Endothelial cell of umbilical vein (primary cell): Measurements from ENCODE around the gene VDAC2.

Source experiments
- EZH2 ChIP-seq: IDR thresholded peaks from 2 replicates; pipeline ENCODE4 v1.6.1; 2012; ENCODE audit warnings: borderline replicate concordance, low read depth, mild to moderate bottlenecking, moderate library complexity, low read length, inconsistent platforms; ENCODE audit not compliant: severe bottlenecking
- GATA2 ChIP-seq: IDR thresholded peaks from 2 replicates; pipeline ENCODE4 v1.7.0; 2011; ENCODE audit warnings: low read depth, mild to moderate bottlenecking, moderate library complexity, mixed read lengths, low read length; ENCODE audit not compliant: insufficient read length, insufficient read depth
- MYC ChIP-seq: IDR thresholded peaks from one replicate; pipeline ENCODE4 v1.6.1; 2011; ENCODE audit warnings: mild to moderate bottlenecking, low read depth, low read length
- POLR2A ChIP-seq: IDR thresholded peaks from 2 replicates; pipeline ENCODE4 v1.6.1; 2012; ENCODE audit warnings: low read depth, mild to moderate bottlenecking, control low read depth, low read length
- POLR2AphosphoS5 ChIP-seq: IDR thresholded peaks from 2 replicates; pipeline ENCODE4 v1.6.1; 2012; ENCODE audit warnings: low read depth, mild to moderate bottlenecking, control low read depth, low read length, moderate library complexity; ENCODE audit not compliant: insufficient read depth
- TF ChIP-seq, protein P1 (sequence below), 2 donors: IDR thresholded peaks; 1 replicate in 1 of 2; 2 replicates in 1 of 2; pipeline ENCODE4 v1.5.1; 2011; ENCODE audit warnings: low read length in 2 of 2, mild to moderate bottlenecking in 2 of 2, moderate library complexity in 2 of 2, control low read depth in 1 of 2, inconsistent platforms in 1 of 2, low read depth in 1 of 2; ENCODE audit not compliant: insufficient read depth in 1 of 2; ENCODE audit errors: extremely low read depth in 1 of 2
- TF ChIP-seq, protein P2 (sequence below): IDR thresholded peaks from 2 replicates; pipeline ENCODE4 v1.6.1; 2011; ENCODE audit not compliant: insufficient read depth, insufficient read length

- TF ChIP-seq, protein P1, sequence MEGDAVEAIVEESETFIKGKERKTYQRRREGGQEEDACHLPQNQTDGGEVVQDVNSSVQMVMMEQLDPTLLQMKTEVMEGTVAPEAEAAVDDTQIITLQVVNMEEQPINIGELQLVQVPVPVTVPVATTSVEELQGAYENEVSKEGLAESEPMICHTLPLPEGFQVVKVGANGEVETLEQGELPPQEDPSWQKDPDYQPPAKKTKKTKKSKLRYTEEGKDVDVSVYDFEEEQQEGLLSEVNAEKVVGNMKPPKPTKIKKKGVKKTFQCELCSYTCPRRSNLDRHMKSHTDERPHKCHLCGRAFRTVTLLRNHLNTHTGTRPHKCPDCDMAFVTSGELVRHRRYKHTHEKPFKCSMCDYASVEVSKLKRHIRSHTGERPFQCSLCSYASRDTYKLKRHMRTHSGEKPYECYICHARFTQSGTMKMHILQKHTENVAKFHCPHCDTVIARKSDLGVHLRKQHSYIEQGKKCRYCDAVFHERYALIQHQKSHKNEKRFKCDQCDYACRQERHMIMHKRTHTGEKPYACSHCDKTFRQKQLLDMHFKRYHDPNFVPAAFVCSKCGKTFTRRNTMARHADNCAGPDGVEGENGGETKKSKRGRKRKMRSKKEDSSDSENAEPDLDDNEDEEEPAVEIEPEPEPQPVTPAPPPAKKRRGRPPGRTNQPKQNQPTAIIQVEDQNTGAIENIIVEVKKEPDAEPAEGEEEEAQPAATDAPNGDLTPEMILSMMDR (IDR thresholded peaks at IDR 0.05; ENCODE audit: extremely low read depth in 1 of 2, insufficient read depth in 1 of 2, low read depth in 1 of 2, low read length in 2 of 2): peak in 1 of 2 donors; percentile 13
- no peak for TF ChIP-seq EZH2
- TF ChIP-seq POLR2A: no peak
- TF ChIP-seq, protein P2, sequence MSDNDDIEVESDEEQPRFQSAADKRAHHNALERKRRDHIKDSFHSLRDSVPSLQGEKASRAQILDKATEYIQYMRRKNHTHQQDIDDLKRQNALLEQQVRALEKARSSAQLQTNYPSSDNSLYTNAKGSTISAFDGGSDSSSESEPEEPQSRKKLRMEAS: no peak
- no peak for TF ChIP-seq MYC
- no peak for TF ChIP-seq POLR2AphosphoS5
- TF ChIP-seq GATA2: no peak
Observed at GRCh38 chr10:75191821-75192568, 18.6 kb upstream of the VDAC2 start.
